ENCODE results near the gene FBXO3.

Gene FBXO3

DNA sequence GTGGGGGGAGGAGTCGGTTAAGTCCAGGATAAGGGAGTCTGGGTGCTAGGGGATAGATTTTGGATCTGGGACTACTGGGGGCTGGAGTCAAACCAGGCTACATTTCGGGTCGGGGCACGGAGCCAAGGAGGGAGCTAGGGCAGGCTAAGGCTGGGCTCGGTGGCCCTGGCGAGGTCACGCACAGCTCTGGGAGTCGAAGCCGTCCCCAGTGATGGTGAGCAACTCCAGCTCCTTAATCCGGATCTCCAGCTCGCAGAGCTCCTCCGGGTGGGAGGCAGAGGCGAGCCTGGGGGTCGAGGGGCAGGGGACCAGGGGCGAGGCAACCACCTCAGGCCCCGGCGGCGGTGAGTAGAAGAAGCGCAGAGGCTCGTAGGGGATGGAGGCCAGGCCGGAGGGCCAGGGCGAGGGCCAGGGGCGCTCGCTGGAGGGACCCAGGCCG is 74.2 kb downstream of the FBXO3 start:
- DNase-seq: no peak

DNA sequence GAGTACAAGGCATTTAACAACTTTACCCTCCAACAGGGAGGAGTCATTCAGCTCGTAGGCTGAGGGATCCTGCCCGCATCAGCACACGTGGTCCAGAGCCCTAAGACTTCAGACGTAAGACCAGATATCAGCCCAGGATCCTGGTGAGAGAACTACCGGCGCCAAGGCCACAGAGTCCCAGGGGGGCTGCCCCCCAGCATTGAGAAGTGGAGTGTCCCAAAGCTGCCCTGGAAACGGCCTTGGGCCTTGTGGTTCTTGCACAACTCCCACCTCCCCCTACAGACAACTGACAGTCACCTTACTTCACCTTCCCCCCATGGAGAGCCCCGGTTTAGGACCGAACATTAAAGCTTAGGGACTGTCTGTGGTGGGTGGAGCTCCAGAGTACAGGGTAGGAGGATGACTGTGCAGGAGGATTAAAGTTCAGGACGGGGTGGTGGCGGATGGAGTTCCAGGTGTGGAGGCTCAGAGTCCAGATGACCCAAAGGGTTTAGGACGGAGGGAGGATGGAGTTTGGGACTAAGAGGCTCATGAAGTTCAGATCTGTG is 74.7 kb downstream of the FBXO3 start:
- DNase-seq: no peak

DNA sequence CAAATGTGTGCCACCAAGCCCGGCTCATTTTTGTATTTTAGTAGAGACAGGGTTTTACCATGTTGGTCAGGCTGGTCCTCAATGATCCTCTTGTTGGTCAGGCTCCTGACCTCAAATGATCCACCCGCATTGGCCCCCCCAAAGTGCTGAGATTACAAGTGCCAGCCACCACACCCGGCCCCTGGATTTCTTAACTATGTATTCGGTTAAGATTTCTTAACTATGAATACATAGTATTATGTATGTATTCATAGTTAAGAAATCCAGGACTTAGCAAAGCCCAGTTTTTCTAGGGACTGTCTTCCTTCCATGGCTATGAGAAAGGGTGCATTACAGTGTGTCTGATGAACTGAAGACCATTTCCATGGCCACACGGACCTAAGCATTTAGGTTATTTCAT is 75.4 kb downstream of the FBXO3 start:
- no peak for DNase-seq

DNA sequence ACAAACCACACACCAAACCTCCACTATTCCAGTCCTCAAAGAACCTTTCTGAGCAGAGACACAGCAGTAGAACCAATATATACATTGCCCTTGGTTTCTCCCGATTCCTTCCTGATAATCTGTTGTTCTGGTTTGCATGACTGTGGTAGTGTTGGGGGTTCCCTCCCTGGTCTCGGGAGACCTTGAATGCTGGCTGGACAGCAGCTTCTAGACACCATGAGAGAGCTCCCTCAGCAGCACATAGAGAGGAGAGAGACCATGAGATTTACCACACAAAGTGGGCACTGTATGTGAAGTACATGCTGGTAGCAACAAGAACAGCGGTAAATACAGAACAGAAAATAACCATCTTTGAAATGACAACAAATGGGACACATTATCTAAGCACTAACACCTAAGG is 76.3 kb downstream of the FBXO3 start:
- DNase-seq: no peak

DNA sequence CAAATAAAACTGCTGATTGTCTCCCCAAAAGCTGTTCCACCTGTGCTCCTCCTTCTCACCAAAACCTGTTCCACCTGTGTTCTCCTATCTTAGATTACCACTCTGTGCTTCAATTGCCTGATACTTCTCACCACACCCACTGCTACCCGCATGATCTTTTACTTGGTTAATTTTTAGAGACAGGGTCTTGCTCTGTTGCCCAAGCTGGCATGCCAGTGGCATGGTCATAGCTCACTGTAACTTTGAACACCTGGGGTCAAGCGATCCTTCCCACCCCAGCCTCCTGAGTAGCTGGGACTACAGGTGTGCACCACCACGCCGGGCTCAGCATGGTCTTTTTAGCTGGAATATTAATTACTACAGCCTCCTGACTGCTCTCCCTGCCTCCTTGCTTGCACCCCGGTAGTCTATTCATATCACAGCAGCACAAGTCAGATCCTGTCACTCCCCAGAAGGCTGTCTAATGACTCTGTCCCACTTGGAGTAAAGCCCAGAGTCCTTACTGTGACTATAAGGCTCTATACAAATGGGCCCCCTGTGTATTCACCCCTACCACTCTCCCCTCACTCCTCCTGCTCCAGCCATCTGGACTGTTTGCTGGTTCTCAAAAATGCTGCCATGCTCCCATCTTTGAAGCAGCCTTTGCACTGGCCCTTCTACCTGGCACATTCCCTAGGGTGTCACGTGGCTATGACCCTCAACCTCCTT is 77.2 kb downstream of the FBXO3 start:
- no peak for DNase-seq

DNA sequence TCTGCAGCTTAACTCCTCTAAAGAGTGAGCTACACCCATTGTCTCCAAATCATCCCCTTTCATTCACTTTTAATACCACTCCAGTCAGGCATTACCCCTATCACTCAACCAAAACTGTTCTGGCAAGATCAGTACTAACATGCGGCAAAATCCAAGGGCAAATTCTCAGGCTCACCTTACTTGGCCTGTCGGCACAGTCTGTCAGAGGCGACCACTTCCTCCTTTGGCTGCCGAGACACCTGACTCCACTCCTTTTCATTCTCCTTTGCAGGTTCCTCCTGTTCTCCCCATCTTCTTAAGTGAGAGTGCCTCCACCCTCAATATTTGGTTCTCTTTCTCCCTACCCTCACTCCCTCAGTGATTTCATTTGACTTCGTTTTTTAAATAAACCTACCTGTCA is 77.9 kb downstream of the FBXO3 start:
- DNase-seq: no peak

DNA sequence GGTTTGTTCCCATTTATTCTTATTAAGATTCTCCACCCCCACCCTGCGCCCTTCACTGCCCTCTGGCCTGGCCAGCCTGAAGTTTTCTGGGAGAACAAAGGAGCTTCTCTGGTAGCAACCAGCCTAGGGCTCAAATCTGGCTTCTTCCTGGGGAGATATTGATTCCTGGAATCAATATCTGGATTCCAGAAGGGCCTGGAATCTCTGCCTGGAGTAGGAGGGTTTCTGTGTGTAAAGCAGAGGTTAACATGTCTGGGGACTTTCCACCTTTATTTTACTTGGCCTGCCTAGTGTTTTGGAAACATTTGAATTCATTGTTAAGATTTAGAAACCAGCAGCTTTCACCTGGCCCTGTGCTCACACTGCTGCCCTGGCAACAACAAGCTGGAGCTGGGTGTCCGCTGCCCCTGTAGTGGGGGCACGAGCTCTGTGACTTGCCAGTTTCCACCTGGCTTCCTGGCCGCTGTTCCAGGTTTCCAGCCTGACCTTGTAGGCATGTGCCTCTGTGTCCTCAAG is 79.2 kb downstream of the FBXO3 start:
- DNase-seq: no peak

DNA sequence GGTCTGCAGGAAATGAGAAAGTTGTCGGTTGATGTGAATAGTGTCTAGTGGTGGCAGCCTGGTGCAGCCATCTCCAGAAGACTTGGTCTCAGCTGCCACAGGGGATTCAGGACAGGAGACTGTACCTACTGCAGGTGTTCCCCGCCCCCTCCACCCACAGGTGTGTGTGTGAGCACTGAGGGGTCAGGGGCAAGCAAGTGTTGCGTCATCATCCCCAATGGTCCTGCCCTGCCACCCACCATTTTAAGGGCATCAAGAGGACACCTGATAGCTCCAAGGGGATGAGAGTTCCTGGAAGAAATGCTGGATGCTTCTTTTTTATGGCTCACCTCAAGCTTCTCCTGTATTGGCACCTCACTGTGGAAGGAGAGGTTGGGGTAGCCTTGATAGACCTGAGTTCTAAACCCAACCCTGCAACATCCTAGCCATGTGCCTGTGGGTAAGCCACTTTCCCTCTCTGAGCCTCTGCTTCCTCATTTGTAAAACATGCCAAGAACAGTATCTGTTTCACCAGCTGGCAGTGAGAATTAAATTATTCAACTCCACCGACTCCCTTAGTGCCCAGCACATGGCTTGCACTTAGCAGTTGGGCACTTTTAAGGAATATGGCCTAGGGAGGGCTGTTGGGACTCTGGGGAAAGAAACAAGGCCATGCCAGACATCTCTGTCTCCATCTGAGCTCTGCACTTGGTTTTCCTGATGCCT is 79.8 kb downstream of the FBXO3 start:
- DNase-seq: no peak

DNA sequence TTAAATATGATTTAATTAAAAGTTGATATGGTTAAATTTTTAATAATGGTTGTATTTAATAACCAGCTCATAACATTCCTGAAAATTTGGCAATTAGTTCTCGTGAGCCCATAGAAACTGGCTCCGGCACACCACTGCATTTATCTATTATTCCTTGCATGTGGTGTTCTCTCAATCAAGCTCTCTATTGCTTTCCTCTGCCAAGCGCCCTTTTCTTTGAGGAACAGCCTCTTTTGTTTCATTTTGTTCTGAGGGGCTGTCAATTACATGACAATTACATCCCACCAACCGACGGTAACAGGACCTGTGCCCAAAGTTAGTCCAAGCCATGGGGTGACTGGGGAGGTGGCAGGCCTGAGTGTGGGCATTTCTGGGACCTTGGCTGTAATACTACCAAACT is 81.8 kb downstream of the FBXO3 start:
- DNase-seq: no peak

DNA sequence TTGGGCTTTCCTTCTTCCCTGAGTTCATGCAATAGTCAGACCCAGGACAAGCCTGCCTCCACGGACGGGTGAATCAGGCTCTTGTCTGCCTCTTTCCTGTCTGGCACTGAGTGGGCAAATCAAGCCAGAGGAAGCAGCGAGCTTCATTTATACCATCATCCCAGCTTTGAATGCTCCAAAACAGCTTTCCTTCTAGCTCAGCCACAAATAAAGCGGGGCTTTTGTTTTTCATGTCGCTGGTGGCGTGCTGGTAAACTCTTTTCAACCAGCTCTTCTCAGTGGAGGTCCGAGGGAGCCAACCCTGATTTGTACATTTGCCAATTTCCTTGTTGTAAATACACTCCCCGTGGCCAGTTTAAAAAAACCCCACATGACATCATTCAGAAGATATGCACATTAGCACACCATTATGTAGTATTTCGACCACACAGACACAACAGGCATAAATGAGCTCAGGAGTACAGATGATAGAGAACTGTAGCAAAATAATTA is 82.3 kb downstream of the FBXO3 start:
- peak; percentile 31 for DNase-seq

DNA sequence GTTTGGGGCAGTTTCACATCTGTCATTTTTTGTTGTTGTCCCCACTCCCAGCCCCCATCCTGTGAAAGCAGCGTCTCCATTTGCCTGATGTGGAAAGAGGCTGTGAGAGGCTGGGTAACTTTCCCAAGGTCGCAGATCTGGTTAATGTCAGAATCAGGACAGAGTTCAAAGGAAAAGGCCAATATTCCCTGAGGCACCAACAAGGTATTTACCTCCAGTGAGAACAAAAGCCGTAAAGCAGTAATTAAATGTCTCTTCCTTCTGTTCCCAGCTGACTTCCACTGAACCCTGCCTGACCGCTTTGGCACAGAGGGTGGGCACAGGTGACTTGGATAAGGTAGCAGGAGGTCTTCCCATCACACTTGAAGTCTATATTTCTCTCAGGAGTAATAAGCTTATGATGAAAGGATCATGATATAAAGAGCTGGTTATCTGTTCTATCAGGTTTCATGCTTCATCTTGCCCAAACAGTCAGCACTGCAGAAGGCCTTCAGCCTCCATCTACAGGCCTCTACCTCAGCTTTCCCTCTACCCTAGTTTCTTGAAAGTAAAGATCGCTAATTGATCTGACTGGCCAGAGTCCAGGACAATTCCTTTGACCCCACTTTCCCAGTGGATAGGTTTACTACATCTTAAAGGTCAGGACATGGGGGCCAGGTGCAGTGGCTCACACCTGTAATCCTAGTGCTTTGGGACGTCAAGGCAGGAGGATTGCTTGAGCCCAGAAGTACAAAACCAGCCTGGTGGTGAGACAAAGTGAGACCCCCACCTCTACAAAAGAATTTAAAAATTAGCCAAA is 83.1 kb downstream of the FBXO3 start:
- peak; percentile 39 for DNase-seq

All from NCI-H1417 treated with DMSO at 0.1 percent for 48 hours (cell line).